Natural killer cell treated with Interleukin-12 subunit alpha and Interleukin-12 subunit beta and Interleukin-15 and Interleukin-18, amount 100 ng/mL, for 72 hours (primary cell): ENCODE measurements around the gene NFE2L1. TPM values are rescaled to one million over a fixed set of nuclear protein-coding genes. Genes with fewer than 3 reads are reported as not detected.
A peak's percentile ranks its signal among the peaks of the same experiment; 100 is the strongest.

ENCODE experiments used
- ATAC-seq, 2 donors: fragments of 150-1000 bp; cut with Tn5 transposase in 1 of 2; sonication (Bioruptor Pico), chemical (Tn5 transposase) in 1 of 2; 2 replicates each; pipeline ENCODE4 v1.10.0; 2021
- DNase-seq: peaks from one replicate; pipeline ENCODE4 v3.0.0; 2022; ENCODE audit warnings: low spot score
- H3K27ac Mint-ChIP-seq, 2 donors: 1 replicate in 1 of 2; 2 replicates in 1 of 2; pipeline ENCODE4 v1.8.0; 2022; ENCODE audit warnings: mixed read lengths in 2 of 2, mild to moderate bottlenecking in 1 of 2, moderate library complexity in 1 of 2
- H3K27me3 Mint-ChIP-seq, 2 donors: 1 replicate in 1 of 2; 2 replicates in 1 of 2; pipeline ENCODE4 v1.8.0; 2022; ENCODE audit warnings: mixed read lengths in 2 of 2
- H3K36me3 Mint-ChIP-seq: one replicate; pipeline ENCODE4 v1.8.0; 2022; ENCODE audit warnings: mixed read lengths
- H3K4me1 Mint-ChIP-seq, 2 donors: 1 replicate in 1 of 2; 2 replicates in 1 of 2; pipeline ENCODE4 v1.8.0; 2022; ENCODE audit warnings: low read depth in 2 of 2, mixed read lengths in 2 of 2, mild to moderate bottlenecking in 1 of 2
- H3K4me3 Mint-ChIP-seq: one replicate; pipeline ENCODE4 v1.8.0; 2022; ENCODE audit warnings: mixed read lengths
- H3K9me3 Mint-ChIP-seq: 2 replicates; pipeline ENCODE4 v1.8.0; 2022; ENCODE audit warnings: mixed read lengths
- total RNA-seq, 2 donors: library from RNA; stranded (reverse); gene quantifications; one replicate each; pipeline ENCODE4 v1.2.3, GENCODE V29; 2022

NFE2L1 gene
- total RNA-seq, 2 donors from 2014 or later = 103 to 153 TPM

GRCh38 chr17:48046296-48046695 lies 1.9 kb upstream of the NFE2L1 start:
- Mint-ChIP-seq H3K4me1 (peaks cover 35 to 43% of the 10 kb centered on the region in 2 donors), H3K9me3 (no peaks in the 10 kb centered on the region), H3K27ac (peak overlapping the region; percentile 90 to 95), H3K4me3 (peak overlapping the region; percentile 81), H3K36me3 (peaks cover 17% of the 10 kb centered on the region), H3K27me3 (peaks cover 0 to 2% of the 10 kb centered on the region in 2 donors)
- ATAC-seq = no peak
- DNase-seq = no peak

GRCh38 chr17:48047113-48047740 lies 932 bp upstream of the NFE2L1 start:
- peaks cover 0 to 2% of the 10 kb centered on the region in 2 donors for H3K27me3 Mint-ChIP-seq
- DNase-seq (no peak), ATAC-seq (no peak)
- H3K4me1 Mint-ChIP-seq = peaks cover 43 to 52% of the 10 kb centered on the region in 2 donors
- H3K9me3 Mint-ChIP-seq = no peaks in the 10 kb centered on the region
- peaks cover 17% of the 10 kb centered on the region for H3K36me3 Mint-ChIP-seq
- peak overlapping the region; percentile 81 for H3K4me3 Mint-ChIP-seq
- peak overlapping the region; percentile 90 to 95 for H3K27ac Mint-ChIP-seq

- no peaks in the 10 kb centered on the region for H3K9me3 Mint-ChIP-seq
- H3K4me3 Mint-ChIP-seq = peak overlapping the region; percentile 81
- H3K36me3 Mint-ChIP-seq = peaks cover 17% of the 10 kb centered on the region
- peak; percentile 85 for DNase-seq
- ATAC-seq = peak; percentile 69 to 78
- H3K27me3 Mint-ChIP-seq = no peaks in the 10 kb centered on the region
- H3K27ac Mint-ChIP-seq = peak overlapping the region; percentile 90 to 95
- H3K4me1 Mint-ChIP-seq = peaks cover 52 to 65% of the 10 kb centered on the region in 2 donors
Observed at GRCh38 chr17:48048384-48049126, 396 bp downstream of the NFE2L1 start.

- Mint-ChIP-seq H3K36me3 (peaks cover 23% of the 10 kb centered on the region), H3K4me1 (peaks cover 66 to 76% of the 10 kb centered on the region in 2 donors)
Observed at GRCh38 chr17:48051283-48051682, 3.1 kb downstream of the NFE2L1 start.

GRCh38 chr17:48051706-48052486 lies 3.7 kb downstream of the NFE2L1 start:
- H3K27me3 Mint-ChIP-seq = no peaks in the 10 kb centered on the region
- no peaks in the 10 kb centered on the region for H3K9me3 Mint-ChIP-seq
- peaks cover 67 to 76% of the 10 kb centered on the region in 2 donors for H3K4me1 Mint-ChIP-seq
- H3K36me3 Mint-ChIP-seq = peaks cover 23% of the 10 kb centered on the region
- H3K4me3 Mint-ChIP-seq = peak overlapping the region; percentile 57
- ATAC-seq (no peak), DNase-seq (no peak)
- H3K27ac Mint-ChIP-seq = peak overlapping the region; percentile 60 to 95

More at GRCh38 chr17:48051283-48051682, 3.1 kb downstream of the NFE2L1 start:
- no peaks in the 10 kb centered on the region for H3K27me3 Mint-ChIP-seq
- peak overlapping the region; percentile 60 to 95 for H3K27ac Mint-ChIP-seq
- H3K4me3 Mint-ChIP-seq = peak overlapping the region; percentile 51
- H3K9me3 Mint-ChIP-seq = no peaks in the 10 kb centered on the region
- ATAC-seq (no peak), DNase-seq (no peak)

- H3K9me3 Mint-ChIP-seq = no peaks in the 10 kb centered on the region
- DNase-seq (no peak), ATAC-seq (no peak)
- peaks cover 61 to 73% of the 10 kb centered on the region in 2 donors for H3K4me1 Mint-ChIP-seq
- H3K27me3 Mint-ChIP-seq = no peaks in the 10 kb centered on the region
- peak overlapping the region; percentile 57 for H3K4me3 Mint-ChIP-seq
- H3K36me3 Mint-ChIP-seq = peaks cover 23% of the 10 kb centered on the region
- peak overlapping the region; percentile 60 to 80 for H3K27ac Mint-ChIP-seq
Observed at GRCh38 chr17:48052956-48053757, 5.0 kb downstream of the NFE2L1 start.

- H3K27me3 Mint-ChIP-seq = no peaks in the 10 kb centered on the region
- ATAC-seq = no peak
- peaks cover 61 to 71% of the 10 kb centered on the region in 2 donors for H3K4me1 Mint-ChIP-seq
- H3K36me3 Mint-ChIP-seq = peaks cover 25% of the 10 kb centered on the region
- peak overlapping the region; percentile 60 to 80 for H3K27ac Mint-ChIP-seq
- H3K9me3 Mint-ChIP-seq = no peaks in the 10 kb centered on the region
- H3K4me3 Mint-ChIP-seq = peak overlapping the region; percentile 57
- DNase-seq = no peak
Observed at GRCh38 chr17:48053758-48054237, 5.6 kb downstream of the NFE2L1 start.

GRCh38 chr17:48054238-48055185 lies 6.4 kb downstream of the NFE2L1 start:
- Mint-ChIP-seq H3K4me3 (peak overlapping the region; percentile 75), H3K36me3 (peaks cover 27% of the 10 kb centered on the region), H3K4me1 (peaks cover 63% of the 10 kb centered on the region in 2 donors), H3K27me3 (no peaks in the 10 kb centered on the region), H3K27ac (peak overlapping the region; percentile 97 to 99), H3K9me3 (no peaks in the 10 kb centered on the region)
- DNase-seq = no peak
- ATAC-seq = no peak

GRCh38 chr17:48055531-48056245 lies 7.5 kb downstream of the NFE2L1 start:
- ATAC-seq = peak; percentile 80 to 91
- H3K36me3 Mint-ChIP-seq = peaks cover 26% of the 10 kb centered on the region
- peaks cover 52 to 62% of the 10 kb centered on the region in 2 donors for H3K4me1 Mint-ChIP-seq
- peak overlapping the region; percentile 75 for H3K4me3 Mint-ChIP-seq
- DNase-seq = peak; percentile 85
- H3K27me3 Mint-ChIP-seq = no peaks in the 10 kb centered on the region
- peak overlapping the region; percentile 97 to 99 for H3K27ac Mint-ChIP-seq
- no peaks in the 10 kb centered on the region for H3K9me3 Mint-ChIP-seq

GRCh38 chr17:48056246-48056745 lies 8.1 kb downstream of the NFE2L1 start:
- H3K4me1 Mint-ChIP-seq = peaks cover 46 to 62% of the 10 kb centered on the region in 2 donors
- peaks cover 27% of the 10 kb centered on the region for H3K36me3 Mint-ChIP-seq
- DNase-seq = no peak

GRCh38 chr17:48056879-48057278 lies 8.7 kb downstream of the NFE2L1 start:
- peak overlapping the region; percentile 97 to 99 for H3K27ac Mint-ChIP-seq
- no peak for DNase-seq
- H3K4me1 Mint-ChIP-seq = peaks cover 40 to 59% of the 10 kb centered on the region in 2 donors
- no peaks in the 10 kb centered on the region for H3K9me3 Mint-ChIP-seq
- H3K4me3 Mint-ChIP-seq = peak overlapping the region; percentile 75
- peaks cover 29% of the 10 kb centered on the region for H3K36me3 Mint-ChIP-seq
- ATAC-seq = no peak
- no peaks in the 10 kb centered on the region for H3K27me3 Mint-ChIP-seq

More at GRCh38 chr17:48056246-48056745, 8.1 kb downstream of the NFE2L1 start:
- H3K27ac Mint-ChIP-seq = peak overlapping the region; percentile 97 to 99
- peak overlapping the region; percentile 75 for H3K4me3 Mint-ChIP-seq
- peak; percentile 2 to 4 for ATAC-seq
- H3K9me3 Mint-ChIP-seq = no peaks in the 10 kb centered on the region
- no peaks in the 10 kb centered on the region for H3K27me3 Mint-ChIP-seq
